Measurements from ENCODE around the gene PARD6G.

DNA sequence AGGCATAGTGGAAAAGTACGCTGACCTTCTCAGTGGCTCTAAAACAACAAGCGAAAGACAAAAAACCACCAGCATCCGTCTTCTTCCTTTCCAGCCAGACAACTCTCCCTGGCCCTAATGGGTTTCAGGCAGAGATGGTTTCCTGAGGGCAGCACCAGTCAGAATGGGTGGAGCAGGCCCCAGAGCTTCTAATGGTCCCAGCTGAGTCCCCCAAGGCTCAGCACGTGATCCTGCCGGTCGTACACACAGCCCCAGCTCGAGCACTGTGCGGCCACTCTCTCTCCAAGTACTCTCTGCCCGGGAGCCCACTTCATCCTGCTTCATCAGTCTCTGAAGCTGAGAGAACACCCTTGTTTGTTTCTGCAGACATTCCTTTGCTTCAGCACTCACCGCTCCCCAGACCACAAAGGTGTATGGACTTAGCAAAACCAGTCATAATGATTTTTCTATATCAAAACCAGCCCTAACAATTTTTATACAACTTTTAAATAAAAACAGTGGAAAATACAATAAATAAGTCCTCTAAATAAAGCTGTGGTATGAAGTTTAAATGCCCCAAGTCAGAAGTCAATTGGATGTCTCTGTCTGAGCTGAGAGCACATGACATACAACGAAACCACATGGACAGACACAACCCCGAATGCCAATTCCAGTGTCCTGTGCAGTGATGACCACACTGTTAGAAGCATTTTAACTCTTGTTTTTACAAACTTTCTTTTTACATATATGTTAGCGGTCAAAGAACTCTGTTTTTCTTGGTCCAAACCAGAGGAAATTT lies 63.9 kb downstream of the PARD6G start:
- TF ChIP-seq, protein P1, sequence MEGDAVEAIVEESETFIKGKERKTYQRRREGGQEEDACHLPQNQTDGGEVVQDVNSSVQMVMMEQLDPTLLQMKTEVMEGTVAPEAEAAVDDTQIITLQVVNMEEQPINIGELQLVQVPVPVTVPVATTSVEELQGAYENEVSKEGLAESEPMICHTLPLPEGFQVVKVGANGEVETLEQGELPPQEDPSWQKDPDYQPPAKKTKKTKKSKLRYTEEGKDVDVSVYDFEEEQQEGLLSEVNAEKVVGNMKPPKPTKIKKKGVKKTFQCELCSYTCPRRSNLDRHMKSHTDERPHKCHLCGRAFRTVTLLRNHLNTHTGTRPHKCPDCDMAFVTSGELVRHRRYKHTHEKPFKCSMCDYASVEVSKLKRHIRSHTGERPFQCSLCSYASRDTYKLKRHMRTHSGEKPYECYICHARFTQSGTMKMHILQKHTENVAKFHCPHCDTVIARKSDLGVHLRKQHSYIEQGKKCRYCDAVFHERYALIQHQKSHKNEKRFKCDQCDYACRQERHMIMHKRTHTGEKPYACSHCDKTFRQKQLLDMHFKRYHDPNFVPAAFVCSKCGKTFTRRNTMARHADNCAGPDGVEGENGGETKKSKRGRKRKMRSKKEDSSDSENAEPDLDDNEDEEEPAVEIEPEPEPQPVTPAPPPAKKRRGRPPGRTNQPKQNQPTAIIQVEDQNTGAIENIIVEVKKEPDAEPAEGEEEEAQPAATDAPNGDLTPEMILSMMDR (IDR thresholded peaks at IDR 0.05; ENCODE audit: poor library complexity), result no peak
- no peak for TF ChIP-seq EZH2 (IDR thresholded peaks at IDR 0.05; ENCODE audit: borderline replicate concordance)
- no peak for TF ChIP-seq EZH2phosphoT487 (IDR thresholded peaks at IDR 0.05; ENCODE audit: low read depth, severe bottlenecking, unreplicated experiment)
